ENCODE results near the gene SH3RF2.

- TF ChIP-seq CTCF (conservative IDR thresholded peaks at IDR 0.05 in 1 of 2, IDR thresholded peaks at IDR 0.05 in 1 of 2; ENCODE audit: extremely low read depth in 1 of 2, insufficient read depth in 1 of 2, low read depth in 1 of 2, low read length in 2 of 2) (no peak), EZH2 (IDR thresholded peaks at IDR 0.05; ENCODE audit: borderline replicate concordance, low read length) (no peak)
Measured at GRCh38 chr5:145953202-145953601, 16.8 kb downstream of the SH3RF2 start.
